Stimulated activated CD4-positive, alpha-beta T cell treated with anti-CD3 and anti-CD28 coated beads, Interleukin-4, amount 100 ng/mL, for 4 hours (primary cell): ENCODE measurements around the gene KCNJ1.

ENCODE experiments used
- DNase-seq, 2 experiments: peaks; one replicate each; pipeline ENCODE4 v3.0.0-alpha.2; 2020

Gene KCNJ1

GRCh38 chr11:128867277-128867676 is at the start of gene KCNJ1:
Gene KCNJ1 (minus strand): TSS chr11:128867296. CDS start chr11:128840243, 27,053 bp downstream.
- no peak for DNase-seq

- DNase-seq: no peak
Measured at GRCh38 chr11:128916681-128917080, 49.6 kb upstream of the KCNJ1 start.

- DNase-seq: no peak
Measured at GRCh38 chr11:128916037-128916572, 49.0 kb upstream of the KCNJ1 start.

- no peak for DNase-seq
Measured at GRCh38 chr11:128915149-128915521, 48.0 kb upstream of the KCNJ1 start.

- DNase-seq: no peak
Measured at GRCh38 chr11:128914216-128915148, 47.4 kb upstream of the KCNJ1 start.

GRCh38 chr11:128913806-128914205 is 46.7 kb upstream of the KCNJ1 start:
- DNase-seq: no peak

- no peak for DNase-seq
Measured at GRCh38 chr11:128911701-128912100, 44.6 kb upstream of the KCNJ1 start.

- no peak for DNase-seq
Measured at GRCh38 chr11:128911239-128911638, 44.1 kb upstream of the KCNJ1 start.

- no peak for DNase-seq
Measured at GRCh38 chr11:128910576-128910975, 43.5 kb upstream of the KCNJ1 start.

- no peak for DNase-seq
Measured at GRCh38 chr11:128909438-128910125, 42.5 kb upstream of the KCNJ1 start.

GRCh38 chr11:128908391-128909246 is 41.5 kb upstream of the KCNJ1 start:
- no peak for DNase-seq

GRCh38 chr11:128907585-128907984 is 40.5 kb upstream of the KCNJ1 start:
- no peak for DNase-seq

GRCh38 chr11:128906185-128907050 is 39.3 kb upstream of the KCNJ1 start:
- DNase-seq: no peak

- DNase-seq: peak; percentile 18 to 23
Measured at GRCh38 chr11:128905345-128906184, 38.5 kb upstream of the KCNJ1 start.

GRCh38 chr11:128904656-128905344 is 37.7 kb upstream of the KCNJ1 start:
- DNase-seq: no peak

- no peak for DNase-seq
Measured at GRCh38 chr11:128904303-128904655, 37.2 kb upstream of the KCNJ1 start.

- no peak for DNase-seq
Measured at GRCh38 chr11:128903248-128904061, 36.4 kb upstream of the KCNJ1 start.

- DNase-seq: no peak
Measured at GRCh38 chr11:128902515-128903066, 35.5 kb upstream of the KCNJ1 start.
